OCI-LY3 (cell line): ENCODE results near the gene CEP112.

Source experiments
- EZH2phosphoT487 ChIP-seq: fragments of 200-600 bp; shearing (Covaris generic); IDR thresholded peaks from 2 replicates; pipeline ENCODE4 v1.6.1; 2018; ENCODE audit warnings: antibody characterized with exemption, mixed run types, low read depth
- TF ChIP-seq, protein P1 (sequence below): fragments of 200-600, 300-600 bp; sonication (generic); IDR thresholded peaks from 2 replicates; pipeline ENCODE4 v1.5.1; 2014; ENCODE audit warnings: antibody characterized with exemption, low read length, low read depth

GRCh38 chr17:66135219-66135618 is 56.7 kb downstream of the CEP112 start:
- TF ChIP-seq, protein P1, sequence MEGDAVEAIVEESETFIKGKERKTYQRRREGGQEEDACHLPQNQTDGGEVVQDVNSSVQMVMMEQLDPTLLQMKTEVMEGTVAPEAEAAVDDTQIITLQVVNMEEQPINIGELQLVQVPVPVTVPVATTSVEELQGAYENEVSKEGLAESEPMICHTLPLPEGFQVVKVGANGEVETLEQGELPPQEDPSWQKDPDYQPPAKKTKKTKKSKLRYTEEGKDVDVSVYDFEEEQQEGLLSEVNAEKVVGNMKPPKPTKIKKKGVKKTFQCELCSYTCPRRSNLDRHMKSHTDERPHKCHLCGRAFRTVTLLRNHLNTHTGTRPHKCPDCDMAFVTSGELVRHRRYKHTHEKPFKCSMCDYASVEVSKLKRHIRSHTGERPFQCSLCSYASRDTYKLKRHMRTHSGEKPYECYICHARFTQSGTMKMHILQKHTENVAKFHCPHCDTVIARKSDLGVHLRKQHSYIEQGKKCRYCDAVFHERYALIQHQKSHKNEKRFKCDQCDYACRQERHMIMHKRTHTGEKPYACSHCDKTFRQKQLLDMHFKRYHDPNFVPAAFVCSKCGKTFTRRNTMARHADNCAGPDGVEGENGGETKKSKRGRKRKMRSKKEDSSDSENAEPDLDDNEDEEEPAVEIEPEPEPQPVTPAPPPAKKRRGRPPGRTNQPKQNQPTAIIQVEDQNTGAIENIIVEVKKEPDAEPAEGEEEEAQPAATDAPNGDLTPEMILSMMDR = no peak
- no peak for TF ChIP-seq EZH2phosphoT487
